Neuronal stem cell (in vitro differentiated cells): Measurements from ENCODE around the gene GRIFIN.
A peak's percentile ranks its signal among the peaks of the same experiment; 100 is the strongest.

ENCODE experiments used
- DNase-seq: peaks from one replicate; pipeline ENCODE4 v3.0.0-alpha.2; 2013; ENCODE audit warnings: low spot score
- H2AFZ ChIP-seq: one replicate; pipeline ENCODE4 v1.6.1; 2013; ENCODE audit warnings: mild to moderate bottlenecking, low read length, inconsistent platforms
- H2AK5ac ChIP-seq: 2 replicates; pipeline ENCODE4 v1.6.1; 2013; ENCODE audit warnings: low read depth, mild to moderate bottlenecking, inconsistent platforms, low read length, moderate library complexity, mixed read lengths
- H2BK120ac ChIP-seq: 2 replicates; pipeline ENCODE4 v1.6.1; 2013; ENCODE audit warnings: low read depth, mild to moderate bottlenecking, inconsistent platforms, low read length, moderate library complexity, mixed read lengths
- H2BK12ac ChIP-seq: one replicate; pipeline ENCODE4 v1.6.1; 2013; ENCODE audit warnings: low read length, inconsistent platforms
- H2BK15ac ChIP-seq: 2 replicates; pipeline ENCODE4 v1.6.1; 2013; ENCODE audit warnings: mild to moderate bottlenecking, low read length, inconsistent platforms, mixed read lengths
- H2BK5ac ChIP-seq: one replicate; pipeline ENCODE4 v1.6.1; 2013; ENCODE audit warnings: inconsistent platforms, mild to moderate bottlenecking, low read length, moderate library complexity
- H3K14ac ChIP-seq: one replicate; pipeline ENCODE4 v1.6.1; 2013; ENCODE audit warnings: low read length, inconsistent platforms
- H3K18ac ChIP-seq: 2 replicates; pipeline ENCODE4 v1.6.1; 2013; ENCODE audit warnings: low read length, inconsistent platforms
- H3K23ac ChIP-seq: 2 replicates; pipeline ENCODE4 v1.6.1; 2013; ENCODE audit warnings: low read depth, mild to moderate bottlenecking, mixed read lengths, low read length, inconsistent platforms; ENCODE audit not compliant: poor library complexity
- H3K27ac ChIP-seq: replicated peaks from 3 replicates; pipeline ENCODE4 v1.5.1; 2013; ENCODE audit warnings: low read length, inconsistent platforms
- H3K27me3 ChIP-seq, 3 experiments: 2 replicates each; pipeline ENCODE4 v1.6.1; 2013; ENCODE audit warnings: low read length in 3 of 3, mild to moderate bottlenecking in 2 of 3, inconsistent platforms in 1 of 3, low read depth in 1 of 3, mixed read lengths in 1 of 3, moderate library complexity in 1 of 3; ENCODE audit not compliant: control insufficient read depth in 3 of 3, insufficient read depth in 3 of 3
- H3K36me3 ChIP-seq, 2 donors: replicated peaks in 1 of 2; 2 replicates each; pipeline ENCODE4 v1.6.1; 2013; ENCODE audit warnings: low read length in 2 of 2; ENCODE audit not compliant: control insufficient read depth in 2 of 2, insufficient read depth in 2 of 2
- H3K4ac ChIP-seq: 2 replicates; pipeline ENCODE4 v1.6.1; 2013; ENCODE audit warnings: inconsistent platforms, mild to moderate bottlenecking, low read length, moderate library complexity
- H3K4me1 ChIP-seq, 2 donors: 1 replicate in 1 of 2; 2 replicates in 1 of 2; pipeline ENCODE4 v1.6.1; 2013; ENCODE audit warnings: low read length in 2 of 2, low read depth in 1 of 2; ENCODE audit not compliant: control insufficient read depth in 2 of 2, insufficient read depth in 1 of 2
- H3K4me2 ChIP-seq: one replicate; pipeline ENCODE4 v1.6.1; 2013; ENCODE audit warnings: mild to moderate bottlenecking, low read length, inconsistent platforms; ENCODE audit not compliant: insufficient read depth, poor library complexity, severe bottlenecking
- H3K4me3 ChIP-seq, 2 donors: 2 replicates each; pipeline ENCODE4 v1.5.1; 2013; ENCODE audit warnings: low read length in 2 of 2, mild to moderate bottlenecking in 2 of 2, inconsistent platforms in 1 of 2, moderate library complexity in 1 of 2
- H3K79me1 ChIP-seq: one replicate; pipeline ENCODE4 v1.6.1; 2013; ENCODE audit warnings: low read depth, mild to moderate bottlenecking, inconsistent platforms, low read length, moderate library complexity
- H3K9ac ChIP-seq: one replicate; pipeline ENCODE4 v1.6.1; 2013; ENCODE audit warnings: mild to moderate bottlenecking, low read depth, low read length, inconsistent platforms; ENCODE audit not compliant: poor library complexity
- H3K9me3 ChIP-seq, 2 donors: replicated peaks in 1 of 2; 2 replicates each; pipeline versions ENCODE3 to v1.6.1; 2013; ENCODE audit warnings: low read length in 2 of 2, mild to moderate bottlenecking in 2 of 2, inconsistent platforms in 1 of 2, low read depth in 1 of 2, mixed read lengths in 1 of 2, moderate library complexity in 1 of 2; ENCODE audit not compliant: control insufficient read depth in 2 of 2, insufficient read depth in 1 of 2
- H4K8ac ChIP-seq: one replicate; pipeline ENCODE4 v1.6.1; 2013; ENCODE audit warnings: low read depth, mild to moderate bottlenecking, inconsistent platforms, low read length, moderate library complexity
- H4K91ac ChIP-seq: one replicate; pipeline ENCODE4 v1.6.1; 2013; ENCODE audit warnings: low read length, low read depth, mild to moderate bottlenecking, inconsistent platforms; ENCODE audit not compliant: poor library complexity
- WGBS, 2 donors: extraction: QIAGEN DNeasy Blood & Tissue Kit; methylation state at CpG; one replicate each; pipeline ENCODE4 v1.1.7; 2013; ENCODE audit warnings: missing lambda C conversion rate in 2 of 2, mixed read lengths in 1 of 2; ENCODE audit not compliant: insufficient read length in 2 of 2, insufficient replicate concordance in 1 of 2; ENCODE audit errors: extremely low coverage in 2 of 2; 5-methylcytosine and 5-hydroxymethylcytosine counted together

Gene GRIFIN

DNA sequence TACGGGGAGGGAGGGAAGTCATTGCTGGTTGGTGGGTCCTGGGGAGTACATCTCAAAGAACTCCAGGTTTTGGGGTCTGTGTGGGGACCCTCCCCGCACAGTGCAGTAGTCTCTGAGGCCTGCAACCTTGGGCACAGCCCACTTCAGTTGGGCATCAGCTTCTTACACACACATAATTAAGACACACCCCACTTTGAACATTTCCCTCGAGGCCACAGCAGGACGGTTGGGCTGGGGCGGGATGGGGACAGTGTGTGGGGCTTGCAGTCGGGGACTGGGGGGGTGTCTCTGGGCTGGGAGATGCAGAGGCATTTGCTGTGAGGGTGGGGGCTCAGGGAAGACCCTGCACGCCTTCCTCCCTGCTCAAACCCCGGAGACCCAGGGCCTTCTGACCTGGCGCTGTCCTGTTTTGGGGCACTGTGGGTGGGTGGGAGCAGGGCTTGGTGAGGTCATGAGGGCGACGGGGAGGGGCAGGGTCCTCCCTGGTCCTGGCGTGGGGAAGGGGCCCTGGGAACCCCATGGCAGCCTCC is 44.6 kb upstream of the GRIFIN start:
- peak overlapping the region; percentile 67 for H3K14ac ChIP-seq
- no peak overlapping the region for H2AK5ac ChIP-seq
- H4K8ac ChIP-seq, result no peak overlapping the region
- no peak overlapping the region for H3K4ac ChIP-seq
- no peaks in the 10 kb centered on the region for H3K27me3 ChIP-seq
- peak overlapping the region; percentile 87 to 96 for H3K4me3 ChIP-seq
- H2AFZ ChIP-seq, result peak overlapping the region; percentile 41
- H3K18ac ChIP-seq, result peak overlapping the region; percentile 97
- peaks cover 55 to 79% of the 10 kb centered on the region in 2 donors for H3K4me1 ChIP-seq
- H3K9ac ChIP-seq, result peak overlapping the region; percentile 100
- peak overlapping the region; percentile 62 for H3K23ac ChIP-seq
- WGBS, 2 donors, result no CpG with 5 or more reads among the region's 12 CpGs
- H3K27ac ChIP-seq, result no peak overlapping the region
- no peak overlapping the region for H2BK120ac ChIP-seq
- peak overlapping the region; percentile 49 for H2BK15ac ChIP-seq
- no peaks in the 10 kb centered on the region for H3K9me3 ChIP-seq
- no peak overlapping the region for H4K91ac ChIP-seq
- H3K4me2 ChIP-seq, result peak overlapping the region; percentile 91
- DNase-seq, result no peak
- H3K79me1 ChIP-seq, result peaks cover 21% of the 10 kb centered on the region
- H3K36me3 ChIP-seq, result peaks cover 13 to 17% of the 10 kb centered on the region in 2 donors
- peak overlapping the region; percentile 93 for H2BK5ac ChIP-seq
- no peak overlapping the region for H2BK12ac ChIP-seq

DNA sequence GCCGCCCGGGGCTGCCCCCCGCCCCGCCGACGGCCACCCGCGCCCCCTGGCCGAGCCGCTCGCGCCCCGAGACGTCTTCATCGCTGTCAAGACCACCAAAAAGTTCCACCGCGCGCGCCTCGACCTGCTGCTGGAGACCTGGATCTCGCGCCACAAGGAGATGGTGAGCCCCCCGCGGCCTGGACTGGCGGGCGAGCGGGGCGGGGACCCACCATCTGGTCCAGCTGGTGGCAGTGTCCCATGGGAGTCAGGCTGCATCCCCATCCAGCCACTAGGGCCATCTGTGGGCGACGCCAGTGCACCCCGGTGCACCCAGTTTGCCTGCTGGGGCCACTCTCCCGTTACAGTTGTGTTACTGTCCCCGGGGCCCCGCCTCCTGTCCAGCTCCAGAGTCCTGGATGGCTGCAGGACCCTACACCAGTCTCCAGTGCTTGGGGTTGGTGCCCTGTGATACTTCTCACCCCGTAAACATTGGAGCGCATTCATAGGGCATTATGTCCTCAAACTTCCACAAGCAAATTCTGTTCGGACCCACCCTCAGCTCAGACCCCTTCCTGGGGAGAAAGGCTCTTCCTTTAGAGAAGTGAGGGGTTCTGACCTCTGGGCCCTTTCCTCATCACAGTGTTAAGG is 44.0 kb upstream of the GRIFIN start:
- Histone ChIP-seq H3K27ac (no peak overlapping the region), H3K4me1 (peaks cover 49 to 76% of the 10 kb centered on the region in 2 donors), H3K9me3 (no peaks in the 10 kb centered on the region)

DNA sequence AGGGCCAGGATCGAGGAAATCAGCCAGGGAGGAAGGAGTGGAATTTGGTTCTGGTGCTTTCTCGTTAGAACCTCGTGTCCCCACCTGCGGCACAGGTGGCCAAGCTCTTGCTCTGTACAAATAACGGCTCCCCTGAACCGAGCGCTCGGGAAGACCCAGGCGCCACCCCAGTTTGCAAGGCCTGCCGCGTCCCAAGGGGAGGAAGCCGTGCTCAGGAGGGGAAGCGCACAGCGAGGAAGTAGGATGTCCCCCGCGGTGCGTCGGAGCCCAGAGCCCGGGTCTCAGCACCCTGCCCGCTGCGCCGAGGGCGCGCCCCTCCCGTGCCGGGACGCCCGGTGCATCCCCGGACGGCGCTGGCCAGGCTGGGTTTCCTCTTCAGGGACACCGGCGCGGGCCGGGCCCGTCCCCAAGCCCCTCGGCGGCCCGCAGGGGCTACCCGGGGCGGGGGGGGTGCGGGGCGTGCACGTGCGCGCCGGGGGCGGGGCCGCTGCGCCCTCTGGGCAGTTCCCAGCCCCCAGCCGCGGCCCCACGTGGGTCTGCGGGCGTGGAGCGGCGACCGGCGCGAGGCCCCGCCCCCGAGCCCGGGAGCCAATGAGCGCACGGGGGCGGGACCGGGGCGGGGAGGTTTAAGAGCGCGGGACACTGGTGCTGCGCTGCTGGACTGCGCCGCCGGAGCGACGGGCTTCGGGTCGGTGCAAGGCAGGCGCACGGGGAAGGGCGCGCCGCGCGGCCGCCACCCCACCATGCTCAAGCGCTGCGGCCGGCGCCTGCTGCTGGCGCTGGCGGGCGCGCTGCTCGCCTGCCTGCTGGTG is 43.1 kb upstream of the GRIFIN start, which contains the start of gene LFNG:
Gene LFNG, plus strand, starts transcription at position 656 of the 812 bp plus-strand sequence. Its CDS starts 88 bp downstream, at position 744.
- WGBS, 2 donors, result no CpG with 5 or more reads among the region's 95 CpGs
- H3K27me3 ChIP-seq, result no peaks in the 10 kb centered on the region
- peaks cover 44 to 67% of the 10 kb centered on the region in 2 donors for H3K4me1 ChIP-seq
- H3K14ac ChIP-seq, result peak within 1 kb of the TSS; percentile 100
- H3K9me3 ChIP-seq, result peaks cover 0 to 2% of the 10 kb centered on the region in 2 donors
- H3K18ac ChIP-seq, result peak within 1 kb of the TSS; percentile 98
- peak within 1 kb of the TSS; percentile 88 for H2AFZ ChIP-seq
- H3K4me2 ChIP-seq, result peak within 1 kb of the TSS; percentile 91
- H2AK5ac ChIP-seq, result peak within 1 kb of the TSS; percentile 99
- peak; percentile 94 for DNase-seq
- peak within 1 kb of the TSS; percentile 98 for H2BK12ac ChIP-seq
- H4K91ac ChIP-seq, result no peak within 1 kb of the TSS
- peak within 1 kb of the TSS; percentile 88 for H2BK120ac ChIP-seq
- H2BK15ac ChIP-seq, result peak within 1 kb of the TSS; percentile 94
- H3K4me3 ChIP-seq, result peak within 1 kb of the TSS; percentile 87 to 96
- H3K23ac ChIP-seq, result peak within 1 kb of the TSS; percentile 94
- H3K4ac ChIP-seq, result no peak within 1 kb of the TSS
- H4K8ac ChIP-seq, result peak within 1 kb of the TSS; percentile 53
- peaks cover 6 to 9% of the 10 kb centered on the region in 2 donors for H3K36me3 ChIP-seq
- H3K9ac ChIP-seq, result peak within 1 kb of the TSS; percentile 100
- H3K27ac ChIP-seq, result peak within 1 kb of the TSS; percentile 32
- H3K79me1 ChIP-seq, result peaks cover 14% of the 10 kb centered on the region
- H2BK5ac ChIP-seq, result peak within 1 kb of the TSS; percentile 96

More for the DNA sequence above, 44.0 kb upstream of the GRIFIN start:
- Histone ChIP-seq H3K36me3 (peaks cover 7 to 12% of the 10 kb centered on the region in 2 donors), H4K8ac (no peak overlapping the region), H2BK5ac (peak overlapping the region; percentile 93), H2AFZ (peak overlapping the region; percentile 41), H3K9ac (peak overlapping the region; percentile 100), H2BK15ac (peak overlapping the region; percentile 62), H3K4me3 (peak overlapping the region; percentile 87 to 96), H3K4me2 (peak overlapping the region; percentile 91), H3K4ac (no peak overlapping the region), H3K79me1 (peaks cover 16% of the 10 kb centered on the region), H2AK5ac (peak overlapping the region; percentile 82), H3K18ac (peak overlapping the region; percentile 97), H2BK120ac (no peak overlapping the region), H3K27me3 (no peaks in the 10 kb centered on the region), H3K14ac (peak overlapping the region; percentile 100), H2BK12ac (peak overlapping the region; percentile 68), H4K91ac (no peak overlapping the region), H3K23ac (peak overlapping the region; percentile 94)
- WGBS, 2 donors, result no CpG with 5 or more reads among the region's 37 CpGs
- DNase-seq, result no peak
